CD14-positive monocyte (primary cell): ENCODE results near the gene PPP1R13L. TPM values are rescaled to one million over a fixed set of nuclear protein-coding genes. Genes with fewer than 3 reads are reported as not detected.

Source experiments
- DNase-seq, 3 donors: peaks; one replicate each; pipeline ENCODE4 v3.0.0-alpha.2; 2011 to 2022
- H2AFZ ChIP-seq: 2 replicates; pipeline ENCODE4 v1.6.0; 2012; ENCODE audit warnings: mild to moderate bottlenecking, low read depth, low read length, inconsistent platforms; ENCODE audit not compliant: insufficient read depth, poor library complexity, severe bottlenecking
- H3K27ac ChIP-seq, 2 donors: 1 replicate in 1 of 2; 2 replicates in 1 of 2; pipeline ENCODE4 v1.5.1; 2012 to 2013; ENCODE audit warnings: low read length in 2 of 2, control low read depth in 1 of 2, inconsistent platforms in 1 of 2, low read depth in 1 of 2, mild to moderate bottlenecking in 1 of 2
- H3K27me3 ChIP-seq, 2 donors: one replicate each; pipeline versions ENCODE4 v1.6.0 to v1.6.1; 2011 to 2013; ENCODE audit warnings: low read length in 2 of 2; ENCODE audit not compliant: control insufficient read depth in 2 of 2, insufficient read depth in 2 of 2
- H3K36me3 ChIP-seq, 2 donors: replicated peaks in 1 of 2; 1 replicate in 1 of 2; 2 replicates in 1 of 2; pipeline versions ENCODE4 v1.5.1 to v1.6.1; 2012 to 2013; ENCODE audit warnings: low read length in 2 of 2, control low read depth in 1 of 2, inconsistent platforms in 1 of 2, mild to moderate bottlenecking in 1 of 2; ENCODE audit not compliant: insufficient read depth in 2 of 2, control insufficient read depth in 1 of 2
- H3K4me1 ChIP-seq, 2 donors: 1 replicate in 1 of 2; 2 replicates in 1 of 2; pipeline versions ENCODE4 v1.5.1 to v1.6.1; 2012 to 2013; ENCODE audit warnings: low read length in 2 of 2, control low read depth in 1 of 2, inconsistent platforms in 1 of 2, mild to moderate bottlenecking in 1 of 2, moderate library complexity in 1 of 2; ENCODE audit not compliant: insufficient read depth in 2 of 2, control insufficient read depth in 1 of 2
- H3K4me2 ChIP-seq: replicated peaks from 2 replicates; pipeline ENCODE3; 2012; ENCODE audit warnings: low read length, moderate library complexity, mild to moderate bottlenecking; ENCODE audit not compliant: poor library complexity, severe bottlenecking; ENCODE audit errors: extremely low read depth
- H3K4me3 ChIP-seq, 3 experiments: fragments of 200-600 bp in 1 of 3; sonication (generic) in 1 of 3; replicated peaks in 1 of 3; 1 replicate in 2 of 3; 2 replicates in 1 of 3; pipeline ENCODE4 v1.5.1; 2011 to 2013; ENCODE audit warnings: low read length in 3 of 3, mild to moderate bottlenecking in 3 of 3, control low read depth in 2 of 3, low read depth in 2 of 3, inconsistent platforms in 1 of 3, moderate library complexity in 1 of 3
- H3K79me2 ChIP-seq: 2 replicates; pipeline ENCODE4 v1.6.0; 2012; ENCODE audit warnings: mild to moderate bottlenecking, control low read depth, inconsistent platforms, low read length, moderate library complexity; ENCODE audit not compliant: insufficient read depth
- H3K9ac ChIP-seq: 2 replicates; pipeline ENCODE4 v1.6.0; 2017; ENCODE audit warnings: low read length, mild to moderate bottlenecking; ENCODE audit not compliant: insufficient read depth, poor library complexity, severe bottlenecking
- H3K9me3 ChIP-seq, 2 donors: replicated peaks in 1 of 2; 1 replicate in 1 of 2; 2 replicates in 1 of 2; pipeline versions ENCODE4 v1.5.1 to v1.6.1; 2012 to 2013; ENCODE audit warnings: low read length in 2 of 2, control low read depth in 1 of 2; ENCODE audit not compliant: control insufficient read depth in 1 of 2, insufficient read depth in 1 of 2
- H4K20me1 ChIP-seq: 2 replicates; pipeline ENCODE4 v1.6.0; 2012; ENCODE audit warnings: mild to moderate bottlenecking, low read length, control low read depth, moderate library complexity; ENCODE audit not compliant: insufficient read depth
- H3K27ac Mint-ChIP-seq, 7 donors: one replicate each; pipeline ENCODE4 v1.8.0; 2020; ENCODE audit warnings: mild to moderate bottlenecking in 7 of 7, mixed read lengths in 7 of 7, moderate library complexity in 6 of 7, inconsistent platforms in 2 of 7
- H3K27me3 Mint-ChIP-seq, 3 donors: one replicate each; pipeline ENCODE4 v1.8.0; 2021 to 2022; ENCODE audit warnings: low read depth in 3 of 3, mild to moderate bottlenecking in 3 of 3, mixed read lengths in 3 of 3, moderate library complexity in 3 of 3, inconsistent platforms in 1 of 3
- H3K36me3 Mint-ChIP-seq, 2 donors: one replicate each; pipeline ENCODE4 v1.8.0; 2020; ENCODE audit warnings: mixed read lengths in 2 of 2, inconsistent platforms in 1 of 2, mild to moderate bottlenecking in 1 of 2
- H3K4me1 Mint-ChIP-seq: one replicate; pipeline ENCODE4 v1.8.0; 2020; ENCODE audit warnings: mild to moderate bottlenecking, mixed read lengths
- H3K4me3 Mint-ChIP-seq, 2 donors: one replicate each; pipeline ENCODE4 v1.8.0; 2020; ENCODE audit warnings: mild to moderate bottlenecking in 2 of 2, mixed read lengths in 2 of 2, moderate library complexity in 1 of 2
- H3K9me3 Mint-ChIP-seq, 7 donors: one replicate each; pipeline ENCODE4 v1.8.0; 2020 to 2022; ENCODE audit warnings: mixed read lengths in 7 of 7, mild to moderate bottlenecking in 6 of 7, moderate library complexity in 6 of 7, inconsistent platforms in 2 of 7
- WGBS: methylation state at CpG from one replicate; pipeline ENCODE4 v1.1.5; 2013; ENCODE audit warnings: missing lambda C conversion rate; ENCODE audit not compliant: insufficient coverage; 5-methylcytosine and 5-hydroxymethylcytosine counted together
- intact Hi-C, 2 donors: fragments of 100-400 bp; cut with micrococcal nuclease; formaldehyde crosslinking; loops; one replicate each; pipeline versions ENCODE4 v1.15.0 to v1.15.1; 2023
- polyA plus RNA-seq, 3 donors: library from polyadenylated mRNA; depleted of rRNA in 1 of 3; unstranded in 2 of 3; stranded (reverse) in 1 of 3; fragments of 300-500 nt in 2 of 3; fragments of >200 nt in 1 of 3; fragmentation: Illumina TruSeq in 2 of 3; gene quantifications; 1 replicate in 2 of 3; 2 replicates in 1 of 3; pipeline ENCODE4 v1.2.3, GENCODE V29; 2012 to 2021
- TF ChIP-seq, protein P1 (sequence below): fragments of 200-600 bp; IDR thresholded peaks from one replicate; pipeline ENCODE4 v1.8.0; 2022; ENCODE audit warnings: antibody characterized with exemption, mild to moderate bottlenecking

Gene PPP1R13L
- polyA plus RNA-seq, 3 donors = 0.18 to 1.8 (median 0.45) TPM

DNA sequence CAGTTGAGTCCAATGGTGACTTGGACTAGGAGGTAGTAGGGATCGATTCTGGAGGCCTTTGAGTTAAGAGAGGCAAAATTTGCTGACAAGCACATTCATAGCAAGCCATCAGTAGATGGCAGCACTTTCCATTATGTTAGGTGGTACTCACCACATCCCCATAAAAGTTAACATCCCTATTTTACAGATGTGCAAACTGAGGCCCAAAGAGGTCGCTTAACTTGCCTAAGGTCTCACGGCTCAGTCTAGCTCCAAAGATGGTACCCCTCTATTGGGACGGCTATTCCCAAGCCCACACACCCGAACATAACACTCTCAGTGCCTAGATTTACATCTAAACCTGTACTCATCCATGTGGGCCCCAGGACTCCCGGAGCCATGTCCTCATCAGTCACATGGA is 41.4 kb upstream of the PPP1R13L start:
- no CpG with 5 or more reads among the region's 6 CpGs for WGBS
- Histone ChIP-seq H3K27ac (no peak overlapping the region), H4K20me1 (no peaks in the 10 kb centered on the region), H2AFZ (no peak overlapping the region), H3K79me2 (no peaks in the 10 kb centered on the region), H3K4me2 (no peak overlapping the region), H3K4me1 (peaks cover 47 to 53% of the 10 kb centered on the region in 2 donors), H3K27me3 (peaks cover 0 to 6% of the 10 kb centered on the region in 2 donors), H3K9me3 (no peaks in the 10 kb centered on the region), H3K36me3 (no peaks in the 10 kb centered on the region), H3K9ac (no peak overlapping the region), H3K4me3 (no peak overlapping the region)
- TF ChIP-seq, protein P1, sequence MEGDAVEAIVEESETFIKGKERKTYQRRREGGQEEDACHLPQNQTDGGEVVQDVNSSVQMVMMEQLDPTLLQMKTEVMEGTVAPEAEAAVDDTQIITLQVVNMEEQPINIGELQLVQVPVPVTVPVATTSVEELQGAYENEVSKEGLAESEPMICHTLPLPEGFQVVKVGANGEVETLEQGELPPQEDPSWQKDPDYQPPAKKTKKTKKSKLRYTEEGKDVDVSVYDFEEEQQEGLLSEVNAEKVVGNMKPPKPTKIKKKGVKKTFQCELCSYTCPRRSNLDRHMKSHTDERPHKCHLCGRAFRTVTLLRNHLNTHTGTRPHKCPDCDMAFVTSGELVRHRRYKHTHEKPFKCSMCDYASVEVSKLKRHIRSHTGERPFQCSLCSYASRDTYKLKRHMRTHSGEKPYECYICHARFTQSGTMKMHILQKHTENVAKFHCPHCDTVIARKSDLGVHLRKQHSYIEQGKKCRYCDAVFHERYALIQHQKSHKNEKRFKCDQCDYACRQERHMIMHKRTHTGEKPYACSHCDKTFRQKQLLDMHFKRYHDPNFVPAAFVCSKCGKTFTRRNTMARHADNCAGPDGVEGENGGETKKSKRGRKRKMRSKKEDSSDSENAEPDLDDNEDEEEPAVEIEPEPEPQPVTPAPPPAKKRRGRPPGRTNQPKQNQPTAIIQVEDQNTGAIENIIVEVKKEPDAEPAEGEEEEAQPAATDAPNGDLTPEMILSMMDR = peak; percentile 26
- peak in 2 of 3 donors; percentile 62 to 68 for DNase-seq
- Mint-ChIP-seq H3K36me3 (peaks cover 2 to 7% of the 10 kb centered on the region in 2 donors), H3K4me1 (peaks cover 52% of the 10 kb centered on the region), H3K4me3 (peak overlapping the region in 1 of 2 donors; percentile 43), H3K27ac (peak overlapping the region in 5 of 7 donors; percentile 30 to 69 (median 58)), H3K27me3 (peaks cover 5 to 16% (median 12%) of the 10 kb centered on the region in 3 donors), H3K9me3 (peaks cover 0 to 3% (median 2%) of the 10 kb centered on the region in 7 donors)
- intact Hi-C loops = no loop called here

DNA sequence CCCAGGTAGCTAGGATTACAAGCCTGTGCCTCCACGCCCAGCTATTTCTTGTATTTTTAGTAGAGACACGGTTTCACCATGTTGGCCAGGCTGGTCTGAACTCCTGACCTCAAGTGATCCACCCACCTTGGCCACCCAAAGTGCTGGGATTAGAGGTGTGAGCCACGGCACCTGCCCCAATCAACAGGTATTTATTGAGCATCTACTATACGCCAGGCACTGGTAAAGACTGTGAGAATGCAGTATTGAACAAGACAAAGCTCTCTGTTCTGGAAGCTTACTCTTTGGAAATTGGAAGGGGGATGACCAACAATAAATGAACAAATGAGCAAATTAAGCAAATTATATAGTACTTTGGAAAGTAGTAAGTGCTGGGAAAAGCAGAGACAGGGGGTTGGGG is 40.3 kb upstream of the PPP1R13L start:
- Mint-ChIP-seq H3K27me3 (peaks cover 1 to 15% (median 9%) of the 10 kb centered on the region in 3 donors), H3K4me3 (peak overlapping the region; percentile 77 to 89), H3K4me1 (peaks cover 57% of the 10 kb centered on the region), H3K9me3 (peaks cover 0 to 4% (median 2%) of the 10 kb centered on the region in 7 donors), H3K27ac (peak overlapping the region in 6 of 7 donors; percentile 85 to 98 (median 96)), H3K36me3 (peaks cover 5 to 7% of the 10 kb centered on the region in 2 donors)
- Histone ChIP-seq H3K4me3 (no peak overlapping the region), H3K27ac (no peak overlapping the region), H3K4me1 (peaks cover 44 to 56% of the 10 kb centered on the region in 2 donors), H4K20me1 (no peaks in the 10 kb centered on the region), H3K4me2 (no peak overlapping the region), H3K9ac (no peak overlapping the region), H3K79me2 (no peaks in the 10 kb centered on the region), H3K36me3 (no peaks in the 10 kb centered on the region), H2AFZ (no peak overlapping the region), H3K9me3 (no peaks in the 10 kb centered on the region), H3K27me3 (peaks cover 0 to 3% of the 10 kb centered on the region in 2 donors)
- WGBS = no CpG with 5 or more reads among the region's 4 CpGs
- no peak for DNase-seq
- intact Hi-C loops = no loop called here
- TF ChIP-seq, protein P1 = no peak
